ENCODE measurements around the gene PRR5L.

PRR5L gene

GRCh38 chr11:36452961-36453360 is 156.9 kb downstream of the PRR5L start:
- H2BK120ac ChIP-seq (ENCODE audit: low read depth, low read length) = no peak overlapping the region
- H4K91ac ChIP-seq (ENCODE audit: low read depth, low read length, poor library complexity) = no peak overlapping the region
- H3K14ac ChIP-seq (ENCODE audit: low read length) = no peak overlapping the region
- peaks cover 12 to 81% of the 10 kb centered on the region in 2 donors for H3K36me3 ChIP-seq (replicated peaks in 1 of 2; ENCODE audit: control insufficient read depth in 2 of 2, insufficient read depth in 2 of 2, low read length in 2 of 2)
- no peak overlapping the region for H2AFZ ChIP-seq (ENCODE audit: low read length)
- H3K4me1 ChIP-seq (ENCODE audit: control insufficient read depth in 2 of 2, insufficient read depth in 1 of 2, low read depth in 1 of 2, low read length in 2 of 2) = peaks cover 32 to 36% of the 10 kb centered on the region in 2 donors
- DNase-seq (ENCODE audit: low spot score) = no peak
- no peak overlapping the region for H2BK12ac ChIP-seq (ENCODE audit: low read length)
- no peaks in the 10 kb centered on the region for H3K27me3 ChIP-seq (ENCODE audit: control insufficient read depth in 3 of 3, insufficient read depth in 3 of 3, low read depth in 1 of 3, low read length in 3 of 3)
- H3K9ac ChIP-seq (ENCODE audit: low read depth, low read length, poor library complexity) = no peak overlapping the region
- H3K4ac ChIP-seq (ENCODE audit: low read length) = no peak overlapping the region
- H3K9me3 ChIP-seq (replicated peaks in 1 of 2; ENCODE audit: control insufficient read depth in 2 of 2, insufficient read depth in 1 of 2, low read depth in 1 of 2, low read length in 2 of 2) = no peaks in the 10 kb centered on the region
- H4K8ac ChIP-seq (ENCODE audit: low read depth, low read length) = no peak overlapping the region
- no peaks in the 10 kb centered on the region for H3K79me1 ChIP-seq (ENCODE audit: low read depth, low read length)
- H3K4me2 ChIP-seq (ENCODE audit: insufficient read depth, low read length, poor library complexity, severe bottlenecking) = no peak overlapping the region
- H2AK5ac ChIP-seq (ENCODE audit: low read depth, low read length) = no peak overlapping the region
- H3K4me3 ChIP-seq (ENCODE audit: low read length in 2 of 2) = no peak overlapping the region
- no peak overlapping the region for H3K27ac ChIP-seq (replicated peaks; ENCODE audit: low read length)
- H3K18ac ChIP-seq (ENCODE audit: low read length) = no peak overlapping the region
- no peak overlapping the region for H3K23ac ChIP-seq (ENCODE audit: low read depth, low read length, poor library complexity)
- no CpG with 5 or more reads among the region's 1 CpG for WGBS, 2 donors (ENCODE audit: extremely low coverage in 2 of 2, insufficient read length in 2 of 2, insufficient replicate concordance in 1 of 2)
- H2BK5ac ChIP-seq (ENCODE audit: low read length) = no peak overlapping the region
- no peak overlapping the region for H2BK15ac ChIP-seq (ENCODE audit: low read length)

GRCh38 chr11:36453678-36454077 is 157.6 kb downstream of the PRR5L start:
- H3K27me3 ChIP-seq (ENCODE audit: control insufficient read depth in 3 of 3, insufficient read depth in 3 of 3, low read depth in 1 of 3, low read length in 3 of 3) = no peaks in the 10 kb centered on the region
- no peak overlapping the region for H3K9ac ChIP-seq (ENCODE audit: low read depth, low read length, poor library complexity)
- H4K91ac ChIP-seq (ENCODE audit: low read depth, low read length, poor library complexity) = peak overlapping the region; percentile 15
- H3K4ac ChIP-seq (ENCODE audit: low read length) = no peak overlapping the region
- H3K18ac ChIP-seq (ENCODE audit: low read length) = peak overlapping the region; percentile 90
- H3K27ac ChIP-seq (replicated peaks; ENCODE audit: low read length) = peak overlapping the region; percentile 94
- H4K8ac ChIP-seq (ENCODE audit: low read depth, low read length) = no peak overlapping the region
- H3K23ac ChIP-seq (ENCODE audit: low read depth, low read length, poor library complexity) = no peak overlapping the region
- peaks cover 32 to 35% of the 10 kb centered on the region in 2 donors for H3K4me1 ChIP-seq (ENCODE audit: control insufficient read depth in 2 of 2, insufficient read depth in 1 of 2, low read depth in 1 of 2, low read length in 2 of 2)
- WGBS, 2 donors (ENCODE audit: extremely low coverage in 2 of 2, insufficient read length in 2 of 2, insufficient replicate concordance in 1 of 2) = no CpG with 5 or more reads among the region's 3 CpGs
- no peak overlapping the region for H3K4me2 ChIP-seq (ENCODE audit: insufficient read depth, low read length, poor library complexity, severe bottlenecking)
- peak overlapping the region; percentile 37 for H2BK120ac ChIP-seq (ENCODE audit: low read depth, low read length)
- no peak for DNase-seq (ENCODE audit: low spot score)
- no peak overlapping the region for H2BK5ac ChIP-seq (ENCODE audit: low read length)
- no peaks in the 10 kb centered on the region for H3K79me1 ChIP-seq (ENCODE audit: low read depth, low read length)
- H3K4me3 ChIP-seq (ENCODE audit: low read length in 2 of 2) = no peak overlapping the region
- no peak overlapping the region for H3K14ac ChIP-seq (ENCODE audit: low read length)
- H2BK15ac ChIP-seq (ENCODE audit: low read length) = peak overlapping the region; percentile 81
- H2AFZ ChIP-seq (ENCODE audit: low read length) = no peak overlapping the region
- peak overlapping the region; percentile 51 for H2BK12ac ChIP-seq (ENCODE audit: low read length)
- no peaks in the 10 kb centered on the region for H3K9me3 ChIP-seq (replicated peaks in 1 of 2; ENCODE audit: control insufficient read depth in 2 of 2, insufficient read depth in 1 of 2, low read depth in 1 of 2, low read length in 2 of 2)
- H2AK5ac ChIP-seq (ENCODE audit: low read depth, low read length) = peak overlapping the region; percentile 40
- peaks cover 12 to 81% of the 10 kb centered on the region in 2 donors for H3K36me3 ChIP-seq (replicated peaks in 1 of 2; ENCODE audit: control insufficient read depth in 2 of 2, insufficient read depth in 2 of 2, low read length in 2 of 2)

- no peak for DNase-seq (ENCODE audit: low spot score)
- H2BK15ac ChIP-seq (ENCODE audit: low read length) = no peak overlapping the region
- H3K79me1 ChIP-seq (ENCODE audit: low read depth, low read length) = no peaks in the 10 kb centered on the region
- no peak overlapping the region for H3K14ac ChIP-seq (ENCODE audit: low read length)
- H3K4me2 ChIP-seq (ENCODE audit: insufficient read depth, low read length, poor library complexity, severe bottlenecking) = peak overlapping the region; percentile 31
- no peak overlapping the region for H2BK12ac ChIP-seq (ENCODE audit: low read length)
- peak overlapping the region; percentile 91 for H3K18ac ChIP-seq (ENCODE audit: low read length)
- H3K23ac ChIP-seq (ENCODE audit: low read depth, low read length, poor library complexity) = no peak overlapping the region
- H3K27ac ChIP-seq (replicated peaks; ENCODE audit: low read length) = peak overlapping the region; percentile 94
- H3K4me1 ChIP-seq (ENCODE audit: control insufficient read depth in 2 of 2, insufficient read depth in 1 of 2, low read depth in 1 of 2, low read length in 2 of 2) = peaks cover 32 to 40% of the 10 kb centered on the region in 2 donors
- peak overlapping the region; percentile 23 for H2AK5ac ChIP-seq (ENCODE audit: low read depth, low read length)
- H2BK120ac ChIP-seq (ENCODE audit: low read depth, low read length) = peak overlapping the region; percentile 1
- no peaks in the 10 kb centered on the region for H3K27me3 ChIP-seq (ENCODE audit: control insufficient read depth in 3 of 3, insufficient read depth in 3 of 3, low read depth in 1 of 3, low read length in 3 of 3)
- H2AFZ ChIP-seq (ENCODE audit: low read length) = peak overlapping the region; percentile 66
- peak overlapping the region; percentile 13 for H2BK5ac ChIP-seq (ENCODE audit: low read length)
- no peak overlapping the region for H3K9ac ChIP-seq (ENCODE audit: low read depth, low read length, poor library complexity)
- peak overlapping the region in 1 of 2 donors; percentile 26 for H3K4me3 ChIP-seq (ENCODE audit: low read length in 2 of 2)
- WGBS, 2 donors (ENCODE audit: extremely low coverage in 2 of 2, insufficient read length in 2 of 2, insufficient replicate concordance in 1 of 2) = no CpG with 5 or more reads among the region's 18 CpGs
- no peaks in the 10 kb centered on the region for H3K9me3 ChIP-seq (replicated peaks in 1 of 2; ENCODE audit: control insufficient read depth in 2 of 2, insufficient read depth in 1 of 2, low read depth in 1 of 2, low read length in 2 of 2)
- no peak overlapping the region for H3K4ac ChIP-seq (ENCODE audit: low read length)
- no peak overlapping the region for H4K8ac ChIP-seq (ENCODE audit: low read depth, low read length)
- H3K36me3 ChIP-seq (replicated peaks in 1 of 2; ENCODE audit: control insufficient read depth in 2 of 2, insufficient read depth in 2 of 2, low read length in 2 of 2) = peaks cover 11 to 80% of the 10 kb centered on the region in 2 donors
- no peak overlapping the region for H4K91ac ChIP-seq (ENCODE audit: low read depth, low read length, poor library complexity)
These were observed 158.5 kb downstream of the PRR5L start for GRCh38 chr11:36454551-36454940.

GRCh38 chr11:36454941-36455631 is 159.0 kb downstream of the PRR5L start:
- peak overlapping the region; percentile 66 for H2AFZ ChIP-seq (ENCODE audit: low read length)
- peak; percentile 89 for DNase-seq (ENCODE audit: low spot score)
- peak overlapping the region in 1 of 2 donors; percentile 26 for H3K4me3 ChIP-seq (ENCODE audit: low read length in 2 of 2)
- H3K18ac ChIP-seq (ENCODE audit: low read length) = peak overlapping the region; percentile 95
- H3K9me3 ChIP-seq (replicated peaks in 1 of 2; ENCODE audit: control insufficient read depth in 2 of 2, insufficient read depth in 1 of 2, low read depth in 1 of 2, low read length in 2 of 2) = no peaks in the 10 kb centered on the region
- H3K14ac ChIP-seq (ENCODE audit: low read length) = no peak overlapping the region
- peak overlapping the region; percentile 53 for H3K4ac ChIP-seq (ENCODE audit: low read length)
- peak overlapping the region; percentile 94 for H3K27ac ChIP-seq (replicated peaks; ENCODE audit: low read length)
- H2BK120ac ChIP-seq (ENCODE audit: low read depth, low read length) = no peak overlapping the region
- no CpG with 5 or more reads among the region's 17 CpGs for WGBS, 2 donors (ENCODE audit: extremely low coverage in 2 of 2, insufficient read length in 2 of 2, insufficient replicate concordance in 1 of 2)
- H3K23ac ChIP-seq (ENCODE audit: low read depth, low read length, poor library complexity) = no peak overlapping the region
- H2BK15ac ChIP-seq (ENCODE audit: low read length) = peak overlapping the region; percentile 8
- no peak overlapping the region for H3K9ac ChIP-seq (ENCODE audit: low read depth, low read length, poor library complexity)
- H4K8ac ChIP-seq (ENCODE audit: low read depth, low read length) = no peak overlapping the region
- H3K4me1 ChIP-seq (ENCODE audit: control insufficient read depth in 2 of 2, insufficient read depth in 1 of 2, low read depth in 1 of 2, low read length in 2 of 2) = peaks cover 32 to 36% of the 10 kb centered on the region in 2 donors
- no peaks in the 10 kb centered on the region for H3K27me3 ChIP-seq (ENCODE audit: control insufficient read depth in 3 of 3, insufficient read depth in 3 of 3, low read depth in 1 of 3, low read length in 3 of 3)
- peak overlapping the region; percentile 43 for H3K4me2 ChIP-seq (ENCODE audit: insufficient read depth, low read length, poor library complexity, severe bottlenecking)
- no peak overlapping the region for H4K91ac ChIP-seq (ENCODE audit: low read depth, low read length, poor library complexity)
- H2BK12ac ChIP-seq (ENCODE audit: low read length) = no peak overlapping the region
- H2AK5ac ChIP-seq (ENCODE audit: low read depth, low read length) = peak overlapping the region; percentile 73
- H3K79me1 ChIP-seq (ENCODE audit: low read depth, low read length) = no peaks in the 10 kb centered on the region
- H2BK5ac ChIP-seq (ENCODE audit: low read length) = peak overlapping the region; percentile 56
- H3K36me3 ChIP-seq (replicated peaks in 1 of 2; ENCODE audit: control insufficient read depth in 2 of 2, insufficient read depth in 2 of 2, low read length in 2 of 2) = peaks cover 11 to 77% of the 10 kb centered on the region in 2 donors
